Suppressor macrophage treated with lipopolysaccharide for 4 hours (primary cell): Measurements from ENCODE around the gene NUFIP1.
"Not testable (repeated sequence)": the region's sequence is repeated elsewhere in the genome, so short reads cannot be mapped to it uniquely, and the experiment has no call there.

Experiments used
- DNase-seq: peaks from one replicate; pipeline ENCODE4 v3.0.0-alpha.2; 2020

NUFIP1 gene

GRCh38 chr13:44969551-44970484 is 19.5 kb downstream of the NUFIP1 start:
- DNase-seq = peak; percentile 69

- no peak for DNase-seq
Observed at GRCh38 chr13:44968434-44968815, 20.8 kb downstream of the NUFIP1 start.

GRCh38 chr13:44967704-44968433 is 21.4 kb downstream of the NUFIP1 start:
- no peak for DNase-seq

GRCh38 chr13:44961997-44962396 is 27.3 kb downstream of the NUFIP1 start:
- DNase-seq = no peak

- no peak for DNase-seq
Observed at GRCh38 chr13:44955406-44955805, 33.9 kb downstream of the NUFIP1 start.

- no peak for DNase-seq
Observed at GRCh38 chr13:44954224-44954623, 35.0 kb downstream of the NUFIP1 start.

- no peak for DNase-seq
Observed at GRCh38 chr13:44952671-44953070, 36.6 kb downstream of the NUFIP1 start.

- no peak for DNase-seq
Observed at GRCh38 chr13:44951184-44951583, 38.1 kb downstream of the NUFIP1 start.

- DNase-seq = not testable (repeated sequence)
Observed at GRCh38 chr13:44943411-44943810, 45.9 kb downstream of the NUFIP1 start.

GRCh38 chr13:44938854-44939253 is 50.4 kb downstream of the NUFIP1 start:
- DNase-seq = no peak

GRCh38 chr13:44936246-44936645 is 53.0 kb downstream of the NUFIP1 start:
- no peak for DNase-seq

GRCh38 chr13:44934724-44935123 is 54.5 kb downstream of the NUFIP1 start:
- peak; percentile 51 for DNase-seq

- peak; percentile 78 for DNase-seq
Observed at GRCh38 chr13:44932850-44933251, 56.4 kb downstream of the NUFIP1 start.

GRCh38 chr13:44932171-44932849 is 57.0 kb downstream of the NUFIP1 start:
- peak; percentile 33 for DNase-seq

GRCh38 chr13:44930963-44931623 is 58.2 kb downstream of the NUFIP1 start:
- DNase-seq = peak; percentile 64

GRCh38 chr13:44930280-44930679 is 59.0 kb downstream of the NUFIP1 start:
- no peak for DNase-seq

- no peak for DNase-seq
Observed at GRCh38 chr13:44929692-44930091, 59.6 kb downstream of the NUFIP1 start.

- no peak for DNase-seq
Observed at GRCh38 chr13:44927968-44928367, 61.3 kb downstream of the NUFIP1 start.

GRCh38 chr13:44921931-44922758 is 67.1 kb downstream of the NUFIP1 start:
- peak; percentile 54 for DNase-seq

GRCh38 chr13:44921246-44921877 is 67.9 kb downstream of the NUFIP1 start:
- DNase-seq = no peak

GRCh38 chr13:44920013-44920412 is 69.3 kb downstream of the NUFIP1 start:
- no peak for DNase-seq
